SU-DHL-6 (cell line): ENCODE measurements around the gene RGMB.

Experiments
- EZH2phosphoT487 ChIP-seq: fragments of 200-600 bp; sonication (generic), shearing (Covaris generic); conservative IDR thresholded peaks from 2 replicates; pipeline ENCODE4 v1.6.1; 2018; ENCODE audit warnings: mild to moderate bottlenecking, antibody characterized with exemption, low read length, moderate library complexity, mixed read lengths
- TF ChIP-seq, protein P1 (sequence below): fragments of 200-600 bp; sonication (generic); IDR thresholded peaks from one replicate; pipeline ENCODE4 v1.5.1; 2017; ENCODE audit warnings: antibody characterized with exemption, mild to moderate bottlenecking, low read length, moderate library complexity; ENCODE audit not compliant: insufficient read depth, poor library complexity, severe bottlenecking

DNA sequence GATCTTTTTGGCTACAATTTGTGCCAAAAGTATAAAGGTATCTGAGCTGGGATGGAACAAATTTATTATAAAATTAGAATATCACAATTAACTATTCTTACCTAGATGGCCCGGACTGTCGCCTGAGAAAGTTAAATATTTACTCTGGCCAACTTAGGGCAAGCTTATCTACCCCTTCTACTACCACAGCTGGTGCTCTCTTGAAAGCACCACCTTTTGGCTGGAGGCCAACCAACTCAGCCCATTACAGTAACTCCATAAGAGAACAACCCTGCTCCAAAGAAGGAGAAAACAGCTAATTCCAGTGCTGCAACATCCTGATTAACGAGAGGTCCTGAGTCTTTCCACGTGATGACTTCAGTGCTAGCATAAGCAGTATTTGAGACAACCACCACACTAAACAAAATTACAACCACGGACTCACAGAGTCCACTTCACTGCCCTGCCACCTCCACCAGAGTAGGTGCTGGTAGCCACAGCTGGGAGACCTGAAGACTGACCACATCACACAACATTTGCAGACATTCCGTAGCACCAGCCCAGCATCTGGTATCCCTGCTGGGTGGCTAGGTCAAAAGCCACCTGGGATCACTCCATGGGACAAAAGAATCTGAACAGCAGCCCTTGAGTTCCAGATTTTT lies 43.2 kb downstream of the RGMB start:
- TF ChIP-seq, protein P1, sequence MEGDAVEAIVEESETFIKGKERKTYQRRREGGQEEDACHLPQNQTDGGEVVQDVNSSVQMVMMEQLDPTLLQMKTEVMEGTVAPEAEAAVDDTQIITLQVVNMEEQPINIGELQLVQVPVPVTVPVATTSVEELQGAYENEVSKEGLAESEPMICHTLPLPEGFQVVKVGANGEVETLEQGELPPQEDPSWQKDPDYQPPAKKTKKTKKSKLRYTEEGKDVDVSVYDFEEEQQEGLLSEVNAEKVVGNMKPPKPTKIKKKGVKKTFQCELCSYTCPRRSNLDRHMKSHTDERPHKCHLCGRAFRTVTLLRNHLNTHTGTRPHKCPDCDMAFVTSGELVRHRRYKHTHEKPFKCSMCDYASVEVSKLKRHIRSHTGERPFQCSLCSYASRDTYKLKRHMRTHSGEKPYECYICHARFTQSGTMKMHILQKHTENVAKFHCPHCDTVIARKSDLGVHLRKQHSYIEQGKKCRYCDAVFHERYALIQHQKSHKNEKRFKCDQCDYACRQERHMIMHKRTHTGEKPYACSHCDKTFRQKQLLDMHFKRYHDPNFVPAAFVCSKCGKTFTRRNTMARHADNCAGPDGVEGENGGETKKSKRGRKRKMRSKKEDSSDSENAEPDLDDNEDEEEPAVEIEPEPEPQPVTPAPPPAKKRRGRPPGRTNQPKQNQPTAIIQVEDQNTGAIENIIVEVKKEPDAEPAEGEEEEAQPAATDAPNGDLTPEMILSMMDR = no peak
- TF ChIP-seq EZH2phosphoT487 = no peak
